NT2/D1 (cell line): Measurements from ENCODE around the gene RPL23.

ENCODE experiments used
- DNase-seq: peaks from one replicate; pipeline ENCODE4 v3.0.0-alpha.2; 2011; ENCODE audit warnings: low read depth, low spot score
- H3K27me3 ChIP-seq: 2 replicates; pipeline ENCODE4 v1.6.0; 2011; ENCODE audit warnings: mild to moderate bottlenecking; ENCODE audit not compliant: insufficient read length, insufficient read depth
- H3K36me3 ChIP-seq: 2 replicates; pipeline ENCODE4 v1.6.1; 2011; ENCODE audit warnings: mild to moderate bottlenecking, low read length, mixed read lengths; ENCODE audit not compliant: insufficient read depth, insufficient read length
- H3K4me1 ChIP-seq: 2 replicates; pipeline ENCODE4 v1.5.1; 2011; ENCODE audit not compliant: insufficient read depth, insufficient read length
- H3K4me3 ChIP-seq: 2 replicates; pipeline ENCODE4 v1.5.1; 2011; ENCODE audit warnings: low read depth; ENCODE audit not compliant: insufficient read length
- H3K9ac ChIP-seq: 2 replicates; pipeline ENCODE4 v1.6.0; 2011; ENCODE audit warnings: low read depth; ENCODE audit not compliant: insufficient read length
- H3K9me3 ChIP-seq: 2 replicates; pipeline ENCODE4 v1.5.1; 2011; ENCODE audit warnings: mild to moderate bottlenecking, low read length; ENCODE audit not compliant: insufficient read depth
- SUZ12 ChIP-seq: IDR thresholded peaks from 2 replicates; pipeline ENCODE4 v1.6.1; 2011; ENCODE audit not compliant: insufficient read length, insufficient read depth; ENCODE audit errors: extremely low read depth
- YY1 ChIP-seq: IDR thresholded peaks from 2 replicates; pipeline ENCODE4 v1.6.1; 2011; ENCODE audit not compliant: insufficient read length, insufficient read depth
- ZNF274 ChIP-seq: IDR thresholded peaks from 2 replicates; pipeline ENCODE4 v1.6.1; 2011; ENCODE audit warnings: mild to moderate bottlenecking, low read depth, low read length

The RPL23 gene

DNA sequence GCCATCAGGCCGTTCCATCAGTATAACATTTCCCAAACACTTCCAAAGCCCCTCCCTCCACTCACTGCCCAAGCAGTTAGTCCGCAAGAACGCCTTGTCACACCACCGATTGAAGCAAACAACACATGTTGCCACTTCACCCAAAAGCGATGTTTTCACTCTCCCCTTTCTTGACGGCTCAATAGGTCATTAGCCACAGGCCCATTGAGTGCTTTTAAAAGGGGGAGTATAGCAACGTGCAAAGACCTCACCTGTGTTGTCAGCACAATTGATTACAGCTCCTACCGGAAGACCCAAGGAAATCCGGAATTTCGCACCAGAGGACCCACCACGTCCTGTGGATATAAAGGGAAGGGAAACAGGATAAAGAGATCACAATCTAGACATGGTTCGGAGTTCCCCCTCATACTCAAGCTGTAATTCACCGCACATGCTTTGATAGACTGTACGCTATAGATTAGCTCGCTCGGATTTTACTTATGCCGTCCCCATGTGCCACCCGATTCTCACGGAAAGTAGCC is 690 bp downstream of the RPL23 start:
- H3K4me3 ChIP-seq = peak overlapping the region; percentile 96
- H3K9ac ChIP-seq = peak overlapping the region; percentile 90
- H3K27me3 ChIP-seq = no peaks in the 10 kb centered on the region
- peaks cover 55% of the 10 kb centered on the region for H3K36me3 ChIP-seq
- no peaks in the 10 kb centered on the region for H3K9me3 ChIP-seq
- TF ChIP-seq YY1 (no peak), ZNF274 (no peak), SUZ12 (no peak)
- no peak for DNase-seq
- peaks cover 2% of the 10 kb centered on the region for H3K4me1 ChIP-seq

GRCh38 chr17:38851434-38851833 is 2.1 kb downstream of the RPL23 start:
- Histone ChIP-seq H3K4me1 (peaks cover 2% of the 10 kb centered on the region), H3K4me3 (peak overlapping the region; percentile 96), H3K9me3 (no peaks in the 10 kb centered on the region), H3K27me3 (no peaks in the 10 kb centered on the region), H3K36me3 (peaks cover 68% of the 10 kb centered on the region), H3K9ac (peak overlapping the region; percentile 90)
- DNase-seq = no peak
- no peak for TF ChIP-seq ZNF274
- TF ChIP-seq YY1 = no peak
- no peak for TF ChIP-seq SUZ12

DNA sequence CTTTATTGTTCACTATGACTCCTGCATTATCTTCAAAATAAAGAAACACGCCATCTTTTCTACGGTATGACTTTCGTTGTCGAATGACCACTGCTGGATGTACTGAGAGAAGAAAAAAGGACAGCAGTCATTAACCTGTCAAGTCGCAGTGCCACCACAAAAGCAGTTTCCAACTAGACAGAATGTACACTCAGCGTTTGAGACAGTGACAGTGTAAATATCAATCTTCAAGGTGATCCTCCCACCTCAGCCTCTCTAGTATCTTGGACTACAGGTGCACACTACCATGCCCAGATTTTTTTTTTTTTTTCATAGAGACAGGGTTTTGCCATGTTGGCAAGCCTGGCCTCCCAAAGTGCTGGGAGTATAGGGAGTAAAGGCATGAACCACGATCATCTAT is 3.1 kb downstream of the RPL23 start:
- Histone ChIP-seq H3K4me3 (no peak overlapping the region), H3K36me3 (peaks cover 69% of the 10 kb centered on the region), H3K9ac (peak overlapping the region; percentile 66), H3K4me1 (peaks cover 2% of the 10 kb centered on the region), H3K27me3 (no peaks in the 10 kb centered on the region), H3K9me3 (no peaks in the 10 kb centered on the region)
- TF ChIP-seq YY1 = no peak
- no peak for DNase-seq

GRCh38 chr17:38848939-38849605 is 4.4 kb downstream of the RPL23 start:
- TF ChIP-seq SUZ12 (no peak), YY1 (no peak), ZNF274 (no peak)
- peaks cover 69% of the 10 kb centered on the region for H3K36me3 ChIP-seq
- peaks cover 2% of the 10 kb centered on the region for H3K4me1 ChIP-seq
- DNase-seq = no peak
- no peaks in the 10 kb centered on the region for H3K27me3 ChIP-seq
- no peak overlapping the region for H3K9ac ChIP-seq
- H3K9me3 ChIP-seq = no peaks in the 10 kb centered on the region
- no peak overlapping the region for H3K4me3 ChIP-seq

DNA sequence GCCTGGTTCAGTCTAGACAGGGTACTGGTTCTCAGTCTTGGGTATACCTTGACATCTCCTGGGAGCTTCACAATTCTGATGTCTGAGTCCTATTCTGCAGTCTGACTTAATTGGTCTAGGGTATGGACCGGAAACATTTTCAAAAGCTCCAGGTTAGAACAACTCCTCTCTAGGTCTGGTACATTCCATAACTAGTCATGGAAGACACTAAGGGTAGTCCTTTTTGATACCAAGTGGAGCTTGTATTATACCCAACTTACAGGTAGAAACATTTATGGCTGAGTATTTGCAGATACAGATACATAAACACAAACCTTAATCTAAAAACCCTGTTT is 5.0 kb downstream of the RPL23 start:
- H3K9ac ChIP-seq = no peak overlapping the region
- DNase-seq = no peak
- TF ChIP-seq SUZ12 (no peak), ZNF274 (no peak), YY1 (no peak)
- no peaks in the 10 kb centered on the region for H3K9me3 ChIP-seq
- H3K4me1 ChIP-seq = peaks cover 2% of the 10 kb centered on the region
- H3K4me3 ChIP-seq = no peak overlapping the region
- H3K36me3 ChIP-seq = peaks cover 69% of the 10 kb centered on the region
- no peaks in the 10 kb centered on the region for H3K27me3 ChIP-seq

DNA sequence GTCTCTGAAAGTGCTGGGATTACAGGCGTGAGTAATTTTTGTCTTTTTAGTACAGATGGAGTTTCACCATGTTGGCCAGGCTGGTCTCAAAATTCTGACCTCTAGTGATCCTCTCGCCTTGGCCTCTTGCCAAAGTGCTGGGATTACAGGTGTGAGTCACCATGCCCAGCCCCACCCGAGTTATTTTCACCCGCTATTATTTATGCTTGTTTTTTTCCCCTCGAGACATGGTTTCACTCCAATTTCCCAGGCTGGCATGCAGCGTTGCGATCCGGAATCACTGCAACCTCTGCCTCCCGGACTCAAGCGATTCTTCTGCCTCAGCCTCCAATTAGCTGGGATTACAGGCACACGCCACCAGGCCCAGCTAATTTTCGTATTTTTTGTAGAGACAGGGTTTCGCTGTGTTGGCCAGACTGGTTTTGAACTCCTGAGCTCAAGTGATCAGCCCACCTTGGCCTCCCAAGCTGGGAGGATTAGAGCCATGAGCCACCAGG is 9.2 kb downstream of the RPL23 start:
- Histone ChIP-seq H3K4me1 (peaks cover 6% of the 10 kb centered on the region), H3K9ac (no peak overlapping the region), H3K4me3 (no peak overlapping the region), H3K27me3 (no peaks in the 10 kb centered on the region), H3K9me3 (no peaks in the 10 kb centered on the region), H3K36me3 (peaks cover 29% of the 10 kb centered on the region)
- no peak for DNase-seq
- no peak for TF ChIP-seq SUZ12
- TF ChIP-seq YY1 = no peak
- no peak for TF ChIP-seq ZNF274

DNA sequence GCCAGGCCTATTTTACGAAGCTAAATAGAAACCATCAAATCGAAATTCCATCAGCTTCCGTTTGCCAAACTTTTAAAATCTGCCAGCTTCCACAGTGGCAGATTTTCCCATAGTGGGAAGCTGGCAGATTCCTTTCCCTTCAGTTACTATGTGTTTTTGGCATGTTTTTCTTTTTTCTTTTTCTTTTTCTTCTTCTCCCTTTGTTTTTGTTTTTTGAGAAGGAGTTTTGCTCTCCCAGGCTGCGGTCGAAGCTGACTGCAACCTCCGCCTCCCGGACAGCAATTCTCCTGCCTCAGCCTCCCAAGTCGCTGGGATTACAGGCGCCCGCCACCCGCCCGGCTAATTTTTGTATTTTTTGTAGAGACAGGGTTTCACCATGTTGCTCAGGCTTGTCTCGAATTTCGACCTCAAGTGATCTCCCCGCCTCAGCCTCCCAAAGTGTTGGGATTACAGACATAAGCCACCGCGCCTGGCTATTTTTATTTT is 27.7 kb downstream of the RPL23 start:
- Histone ChIP-seq H3K4me1 (peaks cover 3% of the 10 kb centered on the region), H3K9ac (peak overlapping the region; percentile 92), H3K27me3 (no peaks in the 10 kb centered on the region), H3K4me3 (peak overlapping the region; percentile 96), H3K9me3 (no peaks in the 10 kb centered on the region), H3K36me3 (peaks cover 23% of the 10 kb centered on the region)
- TF ChIP-seq SUZ12 = no peak
- TF ChIP-seq YY1 = no peak
- no peak for TF ChIP-seq ZNF274
- no peak for DNase-seq
